ENCODE measurements around the gene FBRS. TPM values are rescaled to one million over a fixed set of nuclear protein-coding genes. Genes with fewer than 3 reads are reported as not detected.
A peak's percentile ranks its signal among the peaks of the same experiment; 100 is the strongest.

FBRS gene
- total and polyA plus RNA-seq, 2 of the 13 experiments (the other 11 are each of a cell fraction or from before 2014, with no cell fraction given) = 13.7 to 16.2 TPM

GRCh38 chr16:30698816-30699614 is 40.8 kb downstream of the FBRS start, which contains the start of gene SRCAP (continued):
- peak; percentile 46; the same call in 1 of the 2 replicates for TF ChIP-seq TGIF2 (CRISPR knock-in tag; IDR thresholded peaks at IDR 0.05)
- TF ChIP-seq PITX1 (CRISPR knock-in tag; IDR thresholded peaks at IDR 0.05) = peak; percentile 18; the same call in 1 of the 2 replicates
- no peak; the same call in 1 of the 2 replicates for TF ChIP-seq ZNF263 (CRISPR knock-in tag; IDR thresholded peaks at IDR 0.05)
- TF ChIP-seq AFF4 (CRISPR knock-in tag; IDR thresholded peaks at IDR 0.05) = no peak
- TF ChIP-seq ZNF576 (CRISPR knock-in tag; IDR thresholded peaks at IDR 0.05) = no peak
- peak; percentile 94 for TF ChIP-seq ZNF281 (CRISPR knock-in tag; IDR thresholded peaks at IDR 0.05; ENCODE audit: borderline replicate concordance)
- TF ChIP-seq MEIS1 (CRISPR knock-in tag; IDR thresholded peaks at IDR 0.05; ENCODE audit: borderline replicate concordance) = 0 out of 2 replicates have a peak, but pooled peaks have one; percentile 62
- TF ChIP-seq ZHX1 (CRISPR knock-in tag; IDR thresholded peaks at IDR 0.05; ENCODE audit: low read depth) = peak; percentile 49; the same call in 1 of the 2 replicates
- TF ChIP-seq JUN (CRISPR knock-in tag; IDR thresholded peaks at IDR 0.05) = no peak
- peak; percentile 85 for TF ChIP-seq SNAPC2 (CRISPR knock-in tag; IDR thresholded peaks at IDR 0.05)
- peak; percentile 18; the same call in 1 of the 2 replicates for TF ChIP-seq ARID3A (IDR thresholded peaks at IDR 0.05; ENCODE audit: low read depth, low read length)
- peak; percentile 26; the same call in 1 of the 2 replicates for TF ChIP-seq ZNF616 (CRISPR knock-in tag; IDR thresholded peaks at IDR 0.05; ENCODE audit: low read depth)
- 0 out of 2 replicates have a peak, but pooled peaks have one; percentile 10 for TF ChIP-seq ZNF569 (CRISPR knock-in tag; IDR thresholded peaks at IDR 0.05; ENCODE audit: borderline replicate concordance)
- TF ChIP-seq RBM22 (optimal IDR thresholded peaks at IDR 0.05; ENCODE audit: low read length) = peak; percentile 81
- TF ChIP-seq KAT7 (CRISPR knock-in tag; IDR thresholded peaks at IDR 0.05; ENCODE audit: borderline replicate concordance) = peak; percentile 14; the same call in 1 of the 2 replicates
- peak; percentile 85 for TF ChIP-seq ZNF83 (CRISPR knock-in tag; IDR thresholded peaks at IDR 0.05; ENCODE audit: borderline replicate concordance)
